B cell (primary cell): Measurements from ENCODE around the gene VPS26A.

ENCODE experiments used
- EZH2 ChIP-seq: IDR thresholded peaks from 2 replicates; pipeline ENCODE4 v1.6.1; 2012; ENCODE audit warnings: borderline replicate concordance, low read depth, mild to moderate bottlenecking, moderate library complexity, low read length; ENCODE audit not compliant: insufficient read depth, poor library complexity, severe bottlenecking
- TF ChIP-seq, protein P1 (sequence below): fragments of 200-600 bp; IDR thresholded peaks from one replicate; pipeline ENCODE4 v1.8.0; 2022; ENCODE audit warnings: antibody characterized with exemption, mild to moderate bottlenecking

DNA sequence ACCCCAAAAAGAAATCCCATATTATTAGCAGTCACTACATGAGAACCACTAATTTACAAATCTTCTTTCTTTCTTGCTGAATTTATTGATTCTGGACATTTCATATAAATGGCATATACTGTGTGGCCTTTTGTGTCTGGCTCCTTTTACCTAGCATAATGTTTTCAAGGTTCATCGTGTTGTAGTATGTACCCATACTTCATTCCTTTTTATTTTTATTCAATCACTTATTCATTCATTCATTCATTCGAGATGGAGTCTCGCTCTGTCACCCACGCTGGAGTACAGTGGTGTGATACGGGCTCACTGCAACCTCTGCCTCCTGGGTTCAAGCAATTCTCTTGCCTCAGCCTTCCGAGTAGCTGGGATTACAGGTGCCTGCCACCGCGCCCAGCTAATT, 21.9 kb downstream of the VPS26A start:
- TF ChIP-seq, protein P1, sequence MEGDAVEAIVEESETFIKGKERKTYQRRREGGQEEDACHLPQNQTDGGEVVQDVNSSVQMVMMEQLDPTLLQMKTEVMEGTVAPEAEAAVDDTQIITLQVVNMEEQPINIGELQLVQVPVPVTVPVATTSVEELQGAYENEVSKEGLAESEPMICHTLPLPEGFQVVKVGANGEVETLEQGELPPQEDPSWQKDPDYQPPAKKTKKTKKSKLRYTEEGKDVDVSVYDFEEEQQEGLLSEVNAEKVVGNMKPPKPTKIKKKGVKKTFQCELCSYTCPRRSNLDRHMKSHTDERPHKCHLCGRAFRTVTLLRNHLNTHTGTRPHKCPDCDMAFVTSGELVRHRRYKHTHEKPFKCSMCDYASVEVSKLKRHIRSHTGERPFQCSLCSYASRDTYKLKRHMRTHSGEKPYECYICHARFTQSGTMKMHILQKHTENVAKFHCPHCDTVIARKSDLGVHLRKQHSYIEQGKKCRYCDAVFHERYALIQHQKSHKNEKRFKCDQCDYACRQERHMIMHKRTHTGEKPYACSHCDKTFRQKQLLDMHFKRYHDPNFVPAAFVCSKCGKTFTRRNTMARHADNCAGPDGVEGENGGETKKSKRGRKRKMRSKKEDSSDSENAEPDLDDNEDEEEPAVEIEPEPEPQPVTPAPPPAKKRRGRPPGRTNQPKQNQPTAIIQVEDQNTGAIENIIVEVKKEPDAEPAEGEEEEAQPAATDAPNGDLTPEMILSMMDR = no peak
- no peak for TF ChIP-seq EZH2
